LHCN-M2 (cell line): ENCODE data around the gene SULT1E1. TPM values are rescaled to one million over a fixed set of nuclear protein-coding genes. Genes with fewer than 3 reads are reported as not detected.

Experiments
- DNase-seq: peaks from one replicate; pipeline ENCODE4 v3.0.0-alpha.2; 2012; ENCODE audit warnings: low read depth
- total RNA-seq: library from RNA; depleted of rRNA; stranded (reverse); fragments of >200 nt; gene quantifications from 2 replicates; pipeline ENCODE4 v1.2.3, GENCODE V29; 2014; rRNA removed

SULT1E1 gene
- total RNA-seq, 1 experiment from 2014 or later: not detected

DNA sequence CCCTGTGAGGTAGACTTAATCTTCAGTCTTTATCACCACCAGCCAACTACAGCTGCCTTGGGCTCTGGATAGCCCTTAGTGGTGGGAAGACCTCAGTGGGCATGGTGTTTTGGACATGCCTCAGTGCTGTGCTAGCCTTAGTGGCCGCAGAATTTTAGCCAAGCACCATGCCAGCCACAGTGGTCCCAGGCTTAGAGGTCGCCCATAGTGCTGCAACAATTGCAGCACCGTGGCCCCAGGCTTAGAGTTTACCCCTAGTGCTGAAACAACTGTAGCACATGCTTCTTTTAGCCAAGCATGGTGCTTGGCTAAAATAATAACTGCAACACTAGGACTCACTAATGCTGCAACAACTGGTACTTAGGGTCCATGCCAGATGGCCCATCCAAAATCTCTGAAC, 60.6 kb downstream of the SULT1E1 start:
- DNase-seq: no peak

DNA sequence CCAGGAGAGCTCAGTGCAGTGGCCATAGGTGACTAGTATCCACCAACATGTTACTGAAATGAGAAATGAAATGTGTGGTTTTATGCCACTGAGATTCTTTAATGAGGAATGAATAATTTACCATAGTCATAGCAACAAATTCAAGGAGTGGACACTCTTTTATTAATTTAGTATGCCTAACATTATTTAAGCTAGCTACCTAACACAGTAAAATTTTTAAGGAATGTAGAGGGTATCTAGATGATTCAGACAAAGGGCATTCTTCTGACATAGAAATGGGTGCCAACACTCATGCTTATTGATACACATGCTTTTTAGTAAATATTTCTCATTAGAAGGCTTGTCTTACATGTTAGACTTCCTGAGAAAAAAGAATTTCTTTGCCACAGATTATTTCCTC, 66.2 kb downstream of the SULT1E1 start:
- no peak for DNase-seq

Other genes starting within 250 kb of the SULT1E1 start
- gene UGT2A2, start 220.5 kb downstream of the SULT1E1 start, total RNA-seq: not detected in 2 replicates
- gene UGT2A1, start 206.9 kb downstream of the SULT1E1 start, total RNA-seq: not detected in 2 replicates
- gene SULT1B1, start 99.5 kb downstream of the SULT1E1 start, total RNA-seq: 0.17 and 0.58 TPM in 2 replicates
- not detected in 2 replicates for gene CSN1S1, start 70.9 kb upstream of the SULT1E1 start, total RNA-seq
- gene CSN2, start 105.6 kb upstream of the SULT1E1 start, total RNA-seq: not detected in 2 replicates
- not detected in 2 replicates for gene STATH, start 135.8 kb upstream of the SULT1E1 start, total RNA-seq
- not detected in 2 replicates for gene HTN3, start 168.3 kb upstream of the SULT1E1 start, total RNA-seq
- not detected in 2 replicates for gene HTN1, start 190.3 kb upstream of the SULT1E1 start, total RNA-seq